ENCODE measurements around the gene CHAD. TPM values are rescaled to one million over a fixed set of nuclear protein-coding genes. Genes with fewer than 3 reads are reported as not detected.

CHAD gene
- total RNA-seq, 1 donor from 2014 or later, result 0.42 TPM

DNA sequence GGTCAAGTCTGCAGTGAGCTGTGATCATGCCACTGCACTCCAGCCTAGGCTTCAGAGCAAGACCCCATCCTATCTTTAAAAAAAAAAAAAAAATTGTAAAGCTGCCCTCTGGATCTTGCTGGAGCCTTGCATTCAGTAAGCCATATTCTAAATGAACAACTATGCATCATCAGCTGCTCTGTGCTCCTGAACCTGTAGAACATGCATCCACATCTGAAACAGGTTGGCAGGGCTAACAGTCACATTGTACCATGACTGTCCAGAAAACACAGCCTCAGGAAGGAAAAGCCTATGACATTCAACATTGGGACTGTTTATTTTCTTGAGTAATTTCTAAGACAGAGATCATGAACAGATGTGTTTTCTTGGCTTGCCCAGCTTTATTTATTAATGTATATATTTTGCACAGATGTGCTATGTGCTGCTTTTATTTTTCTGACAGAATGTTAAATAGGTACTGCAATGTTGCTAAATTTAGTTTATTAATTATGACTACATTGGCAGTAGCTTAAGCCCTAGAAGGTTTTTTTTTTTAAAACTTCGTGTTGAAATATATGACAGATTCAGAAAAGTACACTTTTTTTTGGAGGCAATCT lies 22.9 kb downstream of the CHAD start:
- intact Hi-C loops (cut with micrococcal nuclease), result no loop called here

DNA sequence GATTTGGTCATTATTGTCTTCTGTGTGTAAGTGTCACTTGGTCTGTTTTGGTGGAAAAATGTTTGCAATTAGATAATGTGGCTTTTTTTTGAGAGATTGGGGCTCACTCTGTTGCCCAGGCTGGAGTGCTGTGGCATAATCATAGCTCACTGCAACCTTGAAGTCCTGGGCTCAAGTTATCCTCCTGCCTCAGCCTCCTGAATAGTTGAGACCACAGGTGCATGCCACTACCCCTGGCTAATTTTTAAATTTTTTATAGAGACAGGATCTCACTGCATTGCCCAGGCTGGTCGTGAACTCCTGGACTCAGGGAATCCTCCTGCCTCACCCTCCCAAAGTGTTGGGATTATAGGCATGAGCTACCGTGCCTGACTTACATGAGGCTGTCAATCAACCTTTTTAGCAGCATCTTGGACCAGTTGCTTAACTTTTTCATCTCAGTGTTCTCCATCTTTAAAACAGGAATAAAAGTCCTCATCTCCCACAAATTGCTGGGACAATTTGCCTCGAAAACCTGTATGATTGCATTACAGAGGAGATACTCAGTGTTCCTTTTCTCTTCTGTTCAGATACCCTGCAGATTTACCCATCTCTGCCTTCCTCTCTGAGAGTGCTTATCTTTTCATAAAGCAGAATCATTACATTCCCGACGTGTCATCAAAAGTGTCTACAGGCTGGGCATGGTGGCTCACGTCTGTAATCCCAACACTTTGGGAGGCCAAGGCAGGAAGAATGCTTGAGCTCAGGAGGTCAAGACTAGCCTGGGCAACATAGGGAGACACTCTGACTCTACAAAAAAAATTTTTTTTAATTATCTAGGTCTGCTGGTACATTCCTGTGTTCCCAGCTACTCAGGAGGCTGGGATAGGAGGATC lies 23.6 kb downstream of the CHAD start:
- no peak for ATAC-seq (ENCODE audit: low read depth)
- POLR2A ChIA-PET, result no interaction called here
- intact Hi-C loops (cut with micrococcal nuclease), result no loop called here
- H3K36me3 Mint-ChIP-seq (ENCODE audit: low read depth), result peaks cover 7% of the 10 kb centered on the region
- CTCF ChIA-PET, result no interaction called here
- no peaks in the 10 kb centered on the region for H3K27me3 Mint-ChIP-seq
- DNase-seq, result no peak
- no peak overlapping the region for H3K4me3 Mint-ChIP-seq
- H3K4me1 Mint-ChIP-seq, result no peaks in the 10 kb centered on the region
- H3K9me3 Mint-ChIP-seq, result no peaks in the 10 kb centered on the region
- TF ChIP-seq, protein P1, sequence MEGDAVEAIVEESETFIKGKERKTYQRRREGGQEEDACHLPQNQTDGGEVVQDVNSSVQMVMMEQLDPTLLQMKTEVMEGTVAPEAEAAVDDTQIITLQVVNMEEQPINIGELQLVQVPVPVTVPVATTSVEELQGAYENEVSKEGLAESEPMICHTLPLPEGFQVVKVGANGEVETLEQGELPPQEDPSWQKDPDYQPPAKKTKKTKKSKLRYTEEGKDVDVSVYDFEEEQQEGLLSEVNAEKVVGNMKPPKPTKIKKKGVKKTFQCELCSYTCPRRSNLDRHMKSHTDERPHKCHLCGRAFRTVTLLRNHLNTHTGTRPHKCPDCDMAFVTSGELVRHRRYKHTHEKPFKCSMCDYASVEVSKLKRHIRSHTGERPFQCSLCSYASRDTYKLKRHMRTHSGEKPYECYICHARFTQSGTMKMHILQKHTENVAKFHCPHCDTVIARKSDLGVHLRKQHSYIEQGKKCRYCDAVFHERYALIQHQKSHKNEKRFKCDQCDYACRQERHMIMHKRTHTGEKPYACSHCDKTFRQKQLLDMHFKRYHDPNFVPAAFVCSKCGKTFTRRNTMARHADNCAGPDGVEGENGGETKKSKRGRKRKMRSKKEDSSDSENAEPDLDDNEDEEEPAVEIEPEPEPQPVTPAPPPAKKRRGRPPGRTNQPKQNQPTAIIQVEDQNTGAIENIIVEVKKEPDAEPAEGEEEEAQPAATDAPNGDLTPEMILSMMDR (IDR thresholded peaks at IDR 0.05), result no peak
- H3K27ac Mint-ChIP-seq, result no peak overlapping the region

More for the DNA sequence above, 22.9 kb downstream of the CHAD start:
- POLR2A ChIA-PET, result no interaction called here
- ATAC-seq (ENCODE audit: low read depth) (no peak), DNase-seq (no peak)
- H3K4me1 Mint-ChIP-seq, result no peaks in the 10 kb centered on the region
- H3K27me3 Mint-ChIP-seq, result no peaks in the 10 kb centered on the region
- CTCF ChIA-PET, result no interaction called here
- TF ChIP-seq, protein P1 (IDR thresholded peaks at IDR 0.05), result no peak
- H3K27ac Mint-ChIP-seq, result no peak overlapping the region
- H3K4me3 Mint-ChIP-seq, result no peak overlapping the region
- H3K36me3 Mint-ChIP-seq (ENCODE audit: low read depth), result peaks cover 6% of the 10 kb centered on the region
- H3K9me3 Mint-ChIP-seq, result no peaks in the 10 kb centered on the region

DNA sequence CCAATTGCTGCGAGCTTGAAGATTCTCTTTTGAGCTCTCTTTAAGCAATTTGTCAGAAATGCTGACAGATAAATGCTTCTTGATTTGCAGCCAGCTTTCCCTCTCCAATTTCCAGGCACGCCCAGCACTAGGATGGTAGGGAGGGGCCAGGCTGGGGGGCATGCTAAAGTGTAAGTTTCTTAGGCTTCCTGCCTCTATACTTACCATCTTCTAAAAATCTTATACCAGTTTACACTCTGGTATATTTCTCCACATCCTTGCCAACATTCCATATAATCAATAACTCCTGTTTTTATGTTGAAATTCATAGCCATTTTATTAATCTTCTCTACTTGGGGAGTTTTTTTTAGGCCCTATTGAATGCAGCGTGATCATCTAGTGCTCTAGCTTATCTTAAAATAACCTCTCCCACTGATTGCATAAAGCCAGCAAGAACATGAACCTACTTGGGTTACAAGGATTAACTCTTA lies 25.1 kb downstream of the CHAD start:
- no peaks in the 10 kb centered on the region for H3K4me1 Mint-ChIP-seq
- TF ChIP-seq, protein P1 (IDR thresholded peaks at IDR 0.05), result no peak
- DNase-seq (no peak), ATAC-seq (ENCODE audit: low read depth) (no peak)
- no peak overlapping the region for H3K27ac Mint-ChIP-seq
- ChIA-PET CTCF (no interaction called here), POLR2A (no interaction called here)
- H3K36me3 Mint-ChIP-seq (ENCODE audit: low read depth), result peaks cover 7% of the 10 kb centered on the region
- no peak overlapping the region for H3K4me3 Mint-ChIP-seq
- intact Hi-C loops (cut with micrococcal nuclease), result no loop called here
- no peaks in the 10 kb centered on the region for H3K9me3 Mint-ChIP-seq
- no peaks in the 10 kb centered on the region for H3K27me3 Mint-ChIP-seq

DNA sequence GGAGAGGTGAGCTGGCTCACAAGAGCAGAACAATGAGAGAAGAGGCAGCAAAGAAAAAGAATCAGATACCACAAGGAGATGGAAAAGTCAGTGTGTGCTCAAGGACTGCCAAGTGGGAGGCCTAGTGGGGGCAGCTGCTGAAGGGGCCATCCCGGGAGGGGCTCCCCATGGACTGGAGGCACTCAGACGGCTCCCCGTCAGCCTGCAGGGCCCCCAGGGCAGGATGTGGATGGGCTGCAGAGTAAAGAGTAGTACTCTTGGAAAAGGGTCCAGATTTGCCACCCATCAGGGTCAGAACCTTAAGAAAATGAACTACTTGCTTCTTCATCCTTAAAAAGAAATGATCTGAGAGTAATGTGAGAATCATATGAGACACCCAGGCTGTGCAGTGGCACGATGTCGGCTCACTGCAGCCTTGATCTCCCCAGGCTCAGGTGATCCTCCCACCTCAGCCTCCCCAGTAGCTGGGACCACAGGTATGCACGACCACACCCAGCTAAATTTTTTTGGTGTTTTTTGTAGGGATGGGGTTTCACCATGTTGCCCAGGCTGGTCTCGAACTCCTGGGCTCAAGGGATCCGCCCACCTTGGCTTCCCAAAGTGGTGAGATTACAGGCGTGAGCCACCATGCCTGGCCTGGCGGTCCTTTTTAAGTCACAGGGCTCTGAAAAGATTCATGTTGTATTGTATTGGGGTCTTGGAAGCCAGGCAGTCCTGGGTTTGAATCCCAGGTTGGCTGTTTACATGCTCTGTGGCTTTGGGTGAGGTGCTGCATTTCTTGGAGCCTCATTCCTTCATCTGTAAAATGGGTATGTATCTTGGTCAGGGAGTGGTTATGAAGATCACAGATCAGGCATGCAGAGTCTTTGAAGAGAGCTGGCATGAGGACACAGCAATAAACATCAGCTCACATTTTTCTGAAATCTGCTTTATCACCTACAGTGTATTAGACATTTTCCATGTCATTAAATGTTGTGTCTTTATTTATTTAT lies 27.5 kb downstream of the CHAD start:
- intact Hi-C loops (cut with micrococcal nuclease), result no loop called here
- ATAC-seq (ENCODE audit: low read depth) (no peak), DNase-seq (no peak)
- Mint-ChIP-seq H3K36me3 (ENCODE audit: low read depth) (peaks cover 13% of the 10 kb centered on the region), H3K9me3 (no peaks in the 10 kb centered on the region), H3K4me3 (no peak overlapping the region), H3K27ac (no peak overlapping the region), H3K4me1 (no peaks in the 10 kb centered on the region), H3K27me3 (no peaks in the 10 kb centered on the region)
- TF ChIP-seq, protein P1 (IDR thresholded peaks at IDR 0.05), result no peak
- ChIA-PET CTCF (no interaction called here), POLR2A (no interaction called here)
